ENCODE measurements around the gene CLEC16A. TPM values are rescaled to one million over a fixed set of nuclear protein-coding genes. Genes with fewer than 3 reads are reported as not detected.
A peak's percentile ranks its signal among the peaks of the same experiment; 100 is the strongest.

Gene CLEC16A
- total RNA-seq, 1 donor from 2014 or later: 34.6 TPM

GRCh38 chr16:11211061-11211976 is 267.0 kb downstream of the CLEC16A start:
- H3K27me3 ChIP-seq (ENCODE audit: low read depth): no peaks in the 10 kb centered on the region
- peaks cover 5% of the 10 kb centered on the region for H3K4me1 ChIP-seq
- TF ChIP-seq CTCF (IDR thresholded peaks at IDR 0.05): no peak
- no peak overlapping the region for H3K4me3 ChIP-seq
- ATAC-seq (no peak), DNase-seq (no peak)
- H3K27ac ChIP-seq: no peak overlapping the region
- intact Hi-C loops (cut with DNase I): no loop called here
- peaks cover 14% of the 10 kb centered on the region for H3K9me3 ChIP-seq
- no peaks in the 10 kb centered on the region for H3K36me3 ChIP-seq

- intact Hi-C loops (cut with DNase I): no loop called here
- H3K9me3 ChIP-seq: peaks cover 15% of the 10 kb centered on the region
- no peaks in the 10 kb centered on the region for H3K36me3 ChIP-seq
- no peak overlapping the region for H3K27ac ChIP-seq
- no peak for DNase-seq
- peak in 1 of 2 donors; percentile 18 for ATAC-seq
- no peaks in the 10 kb centered on the region for H3K4me1 ChIP-seq
- TF ChIP-seq CTCF (IDR thresholded peaks at IDR 0.05): no peak
- no peak overlapping the region for H3K4me3 ChIP-seq
- no peaks in the 10 kb centered on the region for H3K27me3 ChIP-seq (ENCODE audit: low read depth)
Measured at GRCh38 chr16:11211977-11212797, 267.8 kb downstream of the CLEC16A start.

DNA sequence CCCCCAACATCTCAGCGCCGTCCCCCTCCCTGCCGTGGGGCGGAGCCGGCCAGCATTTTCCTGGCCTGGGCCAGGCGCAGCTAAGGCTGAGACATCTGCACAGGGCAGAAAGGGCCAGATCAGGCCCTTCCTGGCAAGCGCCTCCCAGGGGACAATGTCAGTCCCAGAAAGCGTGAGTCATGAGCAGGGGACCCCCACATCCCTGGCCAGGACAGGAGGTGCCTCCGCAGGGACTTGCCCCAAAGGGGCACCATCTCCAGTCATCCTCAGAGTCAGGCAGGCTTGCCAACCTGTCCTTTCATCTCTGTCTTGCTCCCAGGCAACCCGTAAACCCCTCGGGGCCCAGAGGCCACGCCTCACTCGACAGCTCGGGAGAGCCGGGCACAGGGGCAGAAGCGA is 268.4 kb downstream of the CLEC16A start:
- H3K4me3 ChIP-seq: no peak overlapping the region
- H3K36me3 ChIP-seq: no peaks in the 10 kb centered on the region
- no peaks in the 10 kb centered on the region for H3K27me3 ChIP-seq (ENCODE audit: low read depth)
- no peak for TF ChIP-seq CTCF (IDR thresholded peaks at IDR 0.05)
- DNase-seq (no peak), ATAC-seq (peak in 1 of 2 donors; percentile 5)
- intact Hi-C loops (cut with DNase I): no loop called here
- peaks cover 12% of the 10 kb centered on the region for H3K9me3 ChIP-seq
- no peaks in the 10 kb centered on the region for H3K4me1 ChIP-seq
- H3K27ac ChIP-seq: no peak overlapping the region

DNA sequence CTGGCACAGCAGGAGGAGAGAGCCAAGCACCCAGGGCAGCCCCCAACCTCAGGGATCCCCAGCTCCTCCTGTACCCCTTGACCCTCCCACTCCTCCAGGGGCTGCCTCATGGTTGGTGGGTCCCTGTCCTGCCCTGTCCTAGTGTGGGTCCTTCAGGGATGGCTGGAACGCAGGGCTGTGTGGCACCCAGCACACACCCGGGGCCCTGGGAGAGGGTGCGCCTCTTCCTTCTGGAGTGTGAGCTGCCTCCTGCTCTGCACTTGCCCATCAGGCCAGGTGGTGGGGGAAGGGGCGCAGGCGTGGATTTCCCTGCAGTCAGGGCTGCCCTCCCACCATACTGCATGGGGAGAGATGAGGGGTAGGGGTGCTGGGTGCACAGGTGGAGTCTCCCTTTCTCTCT is 269.0 kb downstream of the CLEC16A start:
- Histone ChIP-seq H3K4me1 (no peaks in the 10 kb centered on the region), H3K9me3 (peaks cover 16% of the 10 kb centered on the region), H3K27me3 (ENCODE audit: low read depth) (no peaks in the 10 kb centered on the region), H3K4me3 (no peak overlapping the region), H3K36me3 (no peaks in the 10 kb centered on the region), H3K27ac (no peak overlapping the region)
- no peak for DNase-seq
- intact Hi-C loops (cut with DNase I): no loop called here
- no peak for TF ChIP-seq CTCF (IDR thresholded peaks at IDR 0.05)
- ATAC-seq: peak in 1 of 2 donors; percentile 4

DNA sequence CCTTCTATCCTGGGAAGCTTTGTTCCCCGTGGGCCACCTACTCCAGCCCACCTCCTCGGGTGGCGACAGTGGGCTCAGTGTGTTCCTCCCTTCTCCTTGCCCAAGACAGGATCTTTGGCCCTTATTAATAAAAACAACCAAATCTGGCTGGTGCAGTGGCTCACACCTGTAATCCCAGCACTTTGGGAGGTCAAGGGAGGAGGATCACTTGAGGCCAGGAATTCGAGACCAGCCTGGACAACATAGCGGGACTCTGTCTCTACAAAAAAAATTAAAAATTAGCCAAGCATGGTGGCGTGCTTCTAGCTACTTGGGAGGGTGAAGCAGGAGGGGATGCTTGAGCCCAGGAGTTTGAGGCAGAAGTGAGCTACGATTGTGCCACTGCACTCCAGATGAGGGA is 269.4 kb downstream of the CLEC16A start:
- Histone ChIP-seq H3K9me3 (peaks cover 21% of the 10 kb centered on the region), H3K36me3 (no peaks in the 10 kb centered on the region), H3K4me3 (no peak overlapping the region), H3K27ac (no peak overlapping the region), H3K4me1 (no peaks in the 10 kb centered on the region), H3K27me3 (ENCODE audit: low read depth) (no peaks in the 10 kb centered on the region)
- ATAC-seq (no peak), DNase-seq (no peak)
- TF ChIP-seq CTCF (IDR thresholded peaks at IDR 0.05): no peak
- intact Hi-C loops (cut with DNase I): no loop called here

Measured in lower lobe of right lung (tissue), 2 donors.